ENCODE results near the gene ZSWIM3.
A peak's percentile ranks its signal among the peaks of the same experiment; 100 is the strongest.
"Not testable (repeated sequence)": the region's sequence is repeated elsewhere in the genome, so short reads cannot be mapped to it uniquely, and the experiment has no call there.

ZSWIM3 gene

DNA sequence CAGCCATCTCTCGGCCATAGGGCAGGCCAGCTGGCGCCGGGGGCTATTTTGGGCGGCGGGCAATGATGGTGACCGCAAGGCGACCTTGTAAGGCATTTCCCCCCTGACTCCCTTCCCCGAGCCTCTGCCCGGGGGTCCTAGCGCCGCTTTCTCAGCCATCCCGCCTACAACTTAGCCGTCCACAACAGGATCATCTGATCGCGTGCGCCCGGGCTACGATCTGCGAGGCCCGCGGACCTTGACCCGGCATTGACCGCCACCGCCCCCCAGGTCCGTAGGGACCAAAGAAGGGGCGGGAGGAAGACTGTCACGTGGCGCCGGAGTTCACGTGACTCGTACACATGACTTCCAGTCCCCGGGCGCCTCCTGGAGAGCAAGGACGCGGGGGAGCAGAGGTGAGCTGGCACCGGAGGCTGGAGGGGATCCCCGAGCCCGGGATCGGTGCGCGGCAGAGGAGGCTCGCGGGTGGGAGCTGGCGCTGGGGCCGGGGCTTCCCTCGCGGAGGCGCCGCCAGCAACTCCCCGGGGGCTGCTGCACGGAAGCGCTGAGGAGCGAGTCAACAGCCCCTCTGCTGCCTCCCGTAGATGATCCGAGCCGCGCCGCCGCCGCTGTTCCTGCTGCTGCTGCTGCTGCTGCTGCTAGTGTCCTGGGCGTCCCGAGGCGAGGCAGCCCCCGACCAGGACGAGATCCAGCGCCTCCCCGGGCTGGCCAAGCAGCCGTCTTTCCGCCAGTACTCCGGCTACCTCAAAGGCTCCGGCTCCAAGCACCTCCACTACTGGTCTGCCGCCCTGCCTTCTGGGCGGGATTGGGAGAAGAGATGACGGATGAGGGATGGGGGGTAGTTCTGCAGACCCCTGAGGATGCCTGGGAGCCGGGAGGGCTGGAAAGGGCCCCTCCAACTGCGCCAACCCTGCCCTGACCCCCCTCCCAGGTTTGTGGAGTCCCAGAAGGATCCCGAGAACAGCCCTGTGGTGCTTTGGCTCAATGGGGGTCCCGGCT is 33.9 kb downstream of the ZSWIM3 start, which contains the start of the genes CTSA and NEURL2:
TSS of gene CTSA (plus strand) at position 351 of the 999 bp plus-strand sequence. CDS start at position 585, 234 bp downstream.
TSS of gene NEURL2 (minus strand) at position 224 of the 999 bp plus-strand sequence. CDS start at position 7, 217 bp downstream.
- DNase-seq = peak; percentile 88

DNA sequence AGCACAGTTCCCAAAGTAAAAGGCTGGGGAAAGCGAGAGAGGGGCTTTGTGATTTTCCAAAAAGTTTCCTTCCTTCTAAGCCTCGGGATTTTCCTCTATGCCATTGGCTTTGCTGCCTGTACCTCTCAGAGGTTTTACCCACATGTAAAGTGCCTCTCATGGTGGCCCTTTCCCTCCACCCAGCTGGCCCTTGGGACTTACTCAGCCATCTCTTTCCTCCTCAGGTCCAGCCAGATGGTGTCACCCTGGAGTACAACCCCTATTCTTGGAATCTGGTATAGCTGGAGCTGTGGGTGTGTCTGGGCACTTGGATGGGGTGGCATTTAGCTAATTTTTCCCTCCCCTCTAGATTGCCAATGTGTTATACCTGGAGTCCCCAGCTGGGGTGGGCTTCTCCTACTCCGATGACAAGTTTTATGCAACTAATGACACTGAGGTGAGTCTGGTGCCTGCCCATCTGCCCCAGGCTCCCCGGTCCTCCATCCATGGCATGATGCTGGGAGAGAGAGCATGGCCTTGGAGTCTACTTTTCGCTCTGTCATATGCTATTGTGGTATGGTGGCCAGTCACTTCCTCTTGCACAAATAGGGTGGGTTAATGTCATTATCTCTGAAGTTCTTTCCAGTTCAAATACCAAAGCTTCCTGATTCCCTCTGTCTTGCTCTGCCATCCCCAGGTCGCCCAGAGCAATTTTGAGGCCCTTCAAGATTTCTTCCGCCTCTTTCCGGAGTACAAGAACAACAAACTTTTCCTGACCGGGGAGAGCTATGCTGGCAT is 34.8 kb downstream of the ZSWIM3 start:
- peak; percentile 5 for DNase-seq

DNA sequence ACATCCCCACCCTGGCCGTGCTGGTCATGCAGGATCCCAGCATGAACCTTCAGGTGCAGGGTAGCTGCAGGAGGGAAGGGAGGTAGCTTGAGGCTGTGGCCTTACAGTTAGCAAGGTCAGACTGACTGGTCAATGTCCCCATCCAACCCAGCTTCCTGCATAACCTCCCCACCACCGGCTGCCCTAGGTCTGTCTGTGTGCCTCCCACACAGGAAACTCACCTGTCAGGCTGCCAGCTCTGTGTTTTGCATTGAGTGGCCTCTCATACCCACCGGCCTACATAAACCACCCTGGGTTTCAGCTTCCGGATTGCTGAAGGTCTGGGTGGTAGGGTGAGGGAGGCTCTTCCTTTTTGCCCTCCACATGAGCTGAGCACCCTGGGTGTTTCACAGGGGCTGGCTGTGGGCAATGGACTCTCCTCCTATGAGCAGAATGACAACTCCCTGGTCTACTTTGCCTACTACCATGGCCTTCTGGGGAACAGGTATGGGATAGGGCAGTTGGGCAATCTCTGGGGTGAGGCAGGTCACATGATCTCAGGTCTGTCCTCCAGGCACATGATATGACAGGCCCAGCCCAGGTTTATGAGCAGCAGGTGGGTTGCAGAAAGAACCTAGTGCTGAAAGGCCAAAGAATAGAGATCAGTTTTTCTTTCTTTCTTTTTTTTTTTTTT is 35.5 kb downstream of the ZSWIM3 start:
- no peak for DNase-seq

DNA sequence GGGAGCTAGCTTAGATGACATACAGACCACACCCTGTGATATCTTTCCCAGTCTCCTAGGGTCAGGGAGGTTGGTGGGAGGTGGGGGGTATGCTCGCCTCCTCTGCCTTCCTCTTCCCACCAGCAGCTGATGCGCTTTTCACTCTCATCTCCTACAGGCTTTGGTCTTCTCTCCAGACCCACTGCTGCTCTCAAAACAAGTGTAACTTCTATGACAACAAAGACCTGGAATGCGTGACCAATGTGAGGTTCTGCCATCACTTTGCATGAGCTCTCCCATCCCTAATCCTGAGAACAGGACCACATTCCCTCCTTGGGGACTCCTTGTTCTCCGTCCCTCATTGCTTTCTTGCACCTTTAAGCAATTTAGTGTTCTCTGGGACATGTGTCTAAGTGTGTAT is 36.4 kb downstream of the ZSWIM3 start:
- DNase-seq = no peak

DNA sequence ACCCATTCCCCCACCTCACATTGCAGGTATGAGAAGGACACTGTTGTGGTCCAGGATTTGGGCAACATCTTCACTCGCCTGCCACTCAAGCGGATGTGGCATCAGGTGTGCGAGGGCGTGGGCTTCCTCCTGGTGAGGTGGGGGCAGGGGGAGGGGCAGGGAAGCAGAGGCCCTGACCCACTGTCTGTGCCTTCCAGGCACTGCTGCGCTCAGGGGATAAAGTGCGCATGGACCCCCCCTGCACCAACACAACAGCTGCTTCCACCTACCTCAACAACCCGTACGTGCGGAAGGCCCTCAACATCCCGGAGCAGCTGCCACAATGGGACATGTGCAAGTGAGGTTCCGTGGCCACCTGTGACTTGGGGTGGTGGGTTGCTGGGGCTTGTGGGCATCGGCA is 37.4 kb downstream of the ZSWIM3 start:
- no peak for DNase-seq

DNA sequence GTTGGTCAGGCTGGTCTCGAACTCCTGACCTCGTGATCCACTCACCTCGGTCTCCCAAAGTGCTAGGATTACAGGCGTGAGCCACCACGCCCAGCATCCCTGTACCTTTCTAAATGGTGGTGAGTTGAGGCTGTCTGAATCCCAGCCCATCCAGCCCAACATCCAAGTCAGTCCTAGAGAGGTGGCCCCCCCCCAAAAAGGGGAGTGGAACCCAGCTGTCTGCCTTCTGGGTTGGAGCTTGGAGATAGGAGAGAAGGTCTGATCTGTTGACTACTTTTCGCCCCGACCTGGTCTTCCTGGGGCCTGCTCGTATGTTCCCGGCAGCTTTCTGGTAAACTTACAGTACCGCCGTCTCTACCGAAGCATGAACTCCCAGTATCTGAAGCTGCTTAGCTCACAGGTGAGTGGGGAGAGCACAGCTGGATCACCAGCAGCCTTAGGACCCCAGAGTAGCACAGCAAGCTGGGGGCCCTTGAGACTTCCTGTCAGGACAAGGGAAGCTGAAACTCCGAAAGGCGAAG is 39.3 kb downstream of the ZSWIM3 start:
- no peak for DNase-seq

DNA sequence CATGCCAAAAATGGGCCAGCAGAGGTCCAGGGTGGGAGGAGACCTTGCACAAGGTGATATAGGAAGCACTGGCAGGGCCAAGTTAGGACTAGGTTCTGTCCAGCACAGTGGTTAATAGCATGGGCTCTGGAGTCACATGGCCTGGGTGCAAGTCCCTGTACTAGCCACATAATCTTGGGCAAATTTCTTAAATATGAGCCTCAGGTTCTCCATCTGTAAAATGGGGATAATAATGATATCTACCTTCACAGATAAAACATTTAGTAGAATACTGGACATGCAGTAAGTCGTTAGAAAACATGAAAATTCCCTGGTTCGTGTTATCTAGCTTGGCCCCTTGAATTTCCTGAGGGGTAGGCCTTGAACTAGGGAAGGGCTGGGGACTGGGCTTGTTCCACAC is 39.9 kb downstream of the ZSWIM3 start:
- DNase-seq = no peak

DNA sequence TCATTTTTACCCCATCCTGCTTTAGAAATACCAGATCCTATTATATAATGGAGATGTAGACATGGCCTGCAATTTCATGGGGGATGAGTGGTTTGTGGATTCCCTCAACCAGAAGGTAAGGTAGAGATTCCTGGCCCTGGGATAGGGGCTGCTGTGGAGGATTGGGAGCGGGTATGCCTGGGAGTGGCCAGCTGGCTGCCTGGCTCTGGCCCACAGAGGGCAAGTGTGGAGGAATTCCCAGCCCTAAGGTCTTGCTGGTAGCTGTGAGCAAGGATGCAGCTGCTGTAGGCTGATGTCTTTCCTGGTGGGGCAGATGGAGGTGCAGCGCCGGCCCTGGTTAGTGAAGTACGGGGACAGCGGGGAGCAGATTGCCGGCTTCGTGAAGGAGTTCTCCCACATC is 40.3 kb downstream of the ZSWIM3 start:
- DNase-seq = no peak

DNA sequence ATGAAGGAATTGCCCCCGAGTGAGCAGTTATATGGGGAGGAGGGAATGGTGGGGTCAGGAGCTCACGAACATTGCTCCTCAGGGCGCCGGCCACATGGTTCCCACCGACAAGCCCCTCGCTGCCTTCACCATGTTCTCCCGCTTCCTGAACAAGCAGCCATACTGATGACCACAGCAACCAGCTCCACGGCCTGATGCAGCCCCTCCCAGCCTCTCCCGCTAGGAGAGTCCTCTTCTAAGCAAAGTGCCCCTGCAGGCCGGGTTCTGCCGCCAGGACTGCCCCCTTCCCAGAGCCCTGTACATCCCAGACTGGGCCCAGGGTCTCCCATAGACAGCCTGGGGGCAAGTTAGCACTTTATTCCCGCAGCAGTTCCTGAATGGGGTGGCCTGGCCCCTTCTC is 40.9 kb downstream of the ZSWIM3 start:
- no peak for DNase-seq

DNA sequence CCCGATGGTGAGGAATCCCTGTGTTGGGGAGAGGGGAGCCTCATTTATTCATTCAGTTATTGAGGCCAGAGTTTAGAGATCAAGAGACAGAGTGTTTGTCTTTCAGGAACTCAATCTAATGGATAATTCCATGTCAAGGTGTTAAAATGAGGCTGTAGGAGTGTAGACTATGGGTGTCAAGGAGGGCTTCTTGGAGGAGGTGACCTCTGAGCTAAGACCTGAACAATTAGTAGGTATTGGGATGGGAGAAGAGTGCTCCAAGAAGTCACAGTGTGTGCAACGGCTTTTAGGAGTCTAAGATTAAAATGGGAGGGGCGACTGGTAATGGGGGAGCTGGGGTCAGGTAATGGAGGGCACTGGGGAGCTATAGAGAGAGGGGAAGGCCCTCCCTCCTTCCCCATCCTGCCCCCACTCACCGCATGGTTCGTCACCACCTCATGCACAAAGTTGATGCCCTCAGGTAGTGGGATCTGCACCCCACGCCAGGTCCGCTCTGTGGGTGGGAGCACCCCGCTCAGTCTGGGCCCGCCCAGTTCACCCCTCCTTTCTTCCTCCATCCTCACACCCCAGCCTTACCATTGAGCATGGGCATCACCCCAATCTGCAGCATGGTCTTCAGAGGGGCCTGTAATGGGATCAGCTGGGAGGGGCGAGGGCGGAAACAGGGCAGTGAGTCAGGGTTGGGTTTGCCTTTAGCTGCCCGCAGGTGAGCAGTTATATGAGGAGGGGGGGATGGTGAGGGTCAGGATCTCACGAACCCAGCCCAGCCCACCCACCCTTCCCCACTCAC is 41.8 kb downstream of the ZSWIM3 start:
- no peak for DNase-seq

DNA sequence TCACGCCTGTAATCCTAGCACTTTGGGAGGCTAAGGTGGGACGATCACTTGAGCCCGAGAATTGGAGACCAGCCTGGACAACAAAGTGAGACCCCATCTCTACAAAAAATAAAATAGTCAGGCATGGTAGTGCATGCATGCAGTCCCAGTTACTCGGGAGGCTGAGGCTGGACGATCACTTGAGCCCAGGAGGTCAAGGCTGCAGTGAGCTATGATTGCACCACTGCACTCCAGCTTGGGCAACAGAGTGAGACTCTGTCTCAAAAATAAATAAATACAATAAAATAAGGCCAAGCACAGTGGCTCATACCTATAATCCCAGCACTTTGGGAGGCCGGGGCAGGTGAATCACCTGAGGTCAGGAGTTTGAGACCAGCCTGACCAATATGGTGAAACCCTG is 43.9 kb downstream of the ZSWIM3 start:
- DNase-seq = not testable (repeated sequence)

DNA sequence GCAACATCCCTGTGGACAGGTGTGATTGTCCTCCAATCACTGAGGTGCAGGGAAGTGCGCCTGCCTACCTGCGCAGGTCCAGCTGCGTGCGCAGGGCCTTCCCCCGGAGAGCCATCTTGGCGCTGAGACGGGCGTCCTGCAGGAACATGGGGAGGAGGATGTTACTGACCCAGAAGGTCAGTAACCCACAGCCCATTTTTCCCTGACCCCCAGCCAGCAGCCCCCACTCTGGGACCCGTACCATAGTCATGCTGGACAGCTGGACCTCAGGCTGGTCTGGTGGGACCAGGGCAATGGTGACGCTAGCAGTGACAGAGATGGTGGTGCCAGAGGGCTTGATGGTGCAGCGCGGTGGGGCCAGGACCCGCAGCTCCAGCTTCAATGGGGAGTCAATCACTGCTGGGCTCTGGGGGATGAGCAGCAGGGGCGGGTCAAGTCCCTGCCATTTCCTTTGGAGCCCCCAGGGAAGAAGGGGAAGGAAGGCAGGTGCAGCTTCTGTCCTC is 44.8 kb downstream of the ZSWIM3 start:
- DNase-seq = no peak

DNA sequence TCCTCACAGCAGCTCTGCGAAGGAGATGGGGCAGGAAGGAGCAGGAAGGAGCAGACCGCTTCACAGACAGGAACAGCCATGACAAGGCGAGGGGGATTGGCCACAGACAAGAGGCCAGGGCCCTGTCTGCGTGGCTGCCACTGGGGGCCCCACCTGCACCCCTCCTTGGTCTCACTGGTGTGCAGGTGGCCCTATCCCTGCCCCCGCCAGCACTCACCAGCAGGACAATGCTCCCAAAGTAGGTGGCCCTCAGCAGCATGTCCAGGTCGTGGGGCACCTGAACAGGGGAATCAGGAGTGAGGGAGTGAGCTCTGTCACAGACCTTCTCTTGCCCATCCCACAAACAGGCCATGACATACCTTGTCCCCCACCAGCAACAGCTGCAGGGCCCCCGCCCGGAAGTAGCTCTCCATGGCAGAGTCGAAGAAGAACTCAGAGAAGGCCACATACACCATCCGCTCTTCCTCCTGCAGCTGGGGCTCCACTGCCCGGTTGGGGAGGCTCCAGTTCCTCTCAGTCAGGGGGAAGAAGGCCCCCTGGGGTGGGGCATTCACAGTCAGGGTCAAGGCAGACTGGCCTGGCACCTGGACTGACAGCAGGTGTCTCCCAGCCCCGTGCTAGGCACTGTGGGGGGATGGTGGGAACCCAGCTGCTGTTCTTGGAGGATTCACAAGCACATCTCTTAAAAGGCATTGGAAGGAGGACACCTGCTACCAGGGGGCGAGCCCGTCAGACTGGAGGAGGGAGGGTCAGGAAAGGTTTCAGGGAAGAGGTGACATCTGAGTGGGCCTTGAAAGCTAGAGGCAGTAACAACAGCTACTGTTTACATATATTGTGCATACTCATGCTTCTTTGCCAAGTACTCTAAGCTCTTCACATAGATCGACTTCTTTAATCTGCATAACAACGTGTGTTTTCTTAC is 47.4 kb downstream of the ZSWIM3 start:
- no peak for DNase-seq

DNA sequence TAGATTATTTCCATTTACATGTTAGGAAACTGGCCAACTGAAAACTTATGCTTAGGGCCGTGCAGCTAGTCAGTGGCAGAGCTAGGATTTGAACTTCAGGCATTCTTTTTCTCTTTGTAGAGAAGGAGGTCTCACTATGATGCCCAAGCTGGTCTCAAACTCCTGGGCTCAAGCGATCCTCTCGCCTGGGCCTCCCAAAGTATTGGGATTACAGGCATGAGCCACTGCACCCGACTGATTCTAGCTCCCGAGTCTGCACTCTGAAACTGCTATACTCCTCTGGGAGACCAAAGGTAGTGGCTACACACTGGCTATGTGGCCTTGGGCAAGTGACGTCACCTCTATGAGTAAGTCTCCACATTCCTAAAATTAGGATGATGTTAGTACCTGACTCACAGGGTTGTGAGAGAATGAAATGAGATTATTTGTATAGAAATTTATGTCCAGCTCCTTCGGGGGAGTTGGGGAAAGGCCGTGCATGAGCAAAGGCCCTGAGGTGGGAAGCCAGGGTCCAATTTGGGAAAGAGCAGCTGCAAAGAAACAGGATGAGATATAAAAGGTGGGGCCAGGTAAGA is 48.2 kb downstream of the ZSWIM3 start:
- DNase-seq = no peak

DNA sequence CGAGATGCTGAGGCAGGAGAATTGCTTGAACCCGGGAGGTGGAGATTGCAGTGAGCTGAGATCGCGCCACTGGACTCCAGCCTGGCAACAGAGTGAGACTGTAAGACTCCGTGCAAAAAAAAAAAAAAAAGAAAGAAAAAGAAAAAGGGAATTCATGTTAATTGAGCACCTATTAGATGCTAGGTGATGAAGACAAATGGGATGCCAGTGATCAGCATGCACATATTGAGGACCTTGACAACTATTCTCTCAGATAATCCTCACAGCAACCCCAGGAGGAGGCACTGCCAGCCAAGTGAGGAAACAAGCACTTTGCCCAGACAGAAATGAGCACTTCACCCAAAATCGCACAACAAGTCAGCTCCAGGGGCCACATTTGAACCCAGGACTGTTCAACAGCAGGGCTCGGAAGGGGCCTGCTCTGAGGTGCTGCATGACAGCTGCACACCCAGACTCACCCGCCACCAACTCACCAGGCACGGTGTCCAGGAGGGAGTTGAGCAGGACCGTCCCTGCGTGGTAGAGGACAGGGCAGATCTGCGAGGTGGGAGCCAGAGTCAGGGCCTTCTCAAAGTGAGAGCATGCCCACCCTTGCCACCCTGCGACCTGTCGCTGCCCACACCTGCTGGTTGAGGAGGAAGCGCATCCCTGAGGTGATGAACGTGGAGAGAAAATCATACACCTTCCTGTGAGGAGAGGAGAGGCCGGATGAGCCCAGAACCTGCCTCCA is 50.0 kb downstream of the ZSWIM3 start:
- DNase-seq = no peak

DNA sequence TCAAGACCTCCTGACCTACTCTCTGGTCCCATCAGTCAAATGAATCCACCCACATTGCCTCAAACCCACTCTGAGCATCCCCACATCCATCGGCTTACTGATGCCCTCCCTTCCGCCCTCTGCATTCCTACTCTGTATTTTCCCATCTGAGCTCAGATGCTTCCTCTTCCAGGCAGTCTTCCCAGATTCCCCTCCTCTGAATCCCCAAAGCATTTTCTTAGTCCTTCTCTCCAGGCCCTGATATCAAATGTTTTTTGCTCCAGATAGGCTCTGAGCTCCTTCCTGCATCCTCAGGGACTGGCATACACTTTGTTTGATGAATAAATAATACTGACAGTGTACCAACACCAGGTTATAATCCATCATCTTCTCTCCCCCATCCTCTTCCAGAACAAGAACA is 50.7 kb downstream of the ZSWIM3 start:
- DNase-seq = no peak

DNA sequence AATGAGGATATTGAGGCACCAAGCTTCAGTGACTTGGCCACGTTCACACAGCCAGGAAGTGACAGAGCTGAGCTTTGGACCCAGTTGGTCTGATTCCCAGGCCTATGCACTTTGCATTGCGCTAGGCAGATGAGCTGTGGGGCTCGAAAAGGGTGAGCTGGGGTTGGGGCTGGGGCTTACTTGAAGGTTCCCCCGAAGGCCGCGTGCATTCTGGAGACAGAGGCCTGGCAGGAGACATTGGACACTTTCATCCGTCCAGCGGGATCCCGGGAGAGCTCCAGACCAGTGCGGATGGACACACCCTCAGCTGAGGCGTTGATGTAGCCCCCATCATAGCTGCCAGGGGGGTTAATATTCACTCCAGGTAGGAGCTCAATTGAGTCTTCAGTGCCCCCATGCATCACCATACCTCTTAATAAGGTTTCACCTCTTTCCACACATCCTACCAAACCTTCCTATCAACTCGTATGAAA is 52.0 kb downstream of the ZSWIM3 start:
- DNase-seq = no peak

DNA sequence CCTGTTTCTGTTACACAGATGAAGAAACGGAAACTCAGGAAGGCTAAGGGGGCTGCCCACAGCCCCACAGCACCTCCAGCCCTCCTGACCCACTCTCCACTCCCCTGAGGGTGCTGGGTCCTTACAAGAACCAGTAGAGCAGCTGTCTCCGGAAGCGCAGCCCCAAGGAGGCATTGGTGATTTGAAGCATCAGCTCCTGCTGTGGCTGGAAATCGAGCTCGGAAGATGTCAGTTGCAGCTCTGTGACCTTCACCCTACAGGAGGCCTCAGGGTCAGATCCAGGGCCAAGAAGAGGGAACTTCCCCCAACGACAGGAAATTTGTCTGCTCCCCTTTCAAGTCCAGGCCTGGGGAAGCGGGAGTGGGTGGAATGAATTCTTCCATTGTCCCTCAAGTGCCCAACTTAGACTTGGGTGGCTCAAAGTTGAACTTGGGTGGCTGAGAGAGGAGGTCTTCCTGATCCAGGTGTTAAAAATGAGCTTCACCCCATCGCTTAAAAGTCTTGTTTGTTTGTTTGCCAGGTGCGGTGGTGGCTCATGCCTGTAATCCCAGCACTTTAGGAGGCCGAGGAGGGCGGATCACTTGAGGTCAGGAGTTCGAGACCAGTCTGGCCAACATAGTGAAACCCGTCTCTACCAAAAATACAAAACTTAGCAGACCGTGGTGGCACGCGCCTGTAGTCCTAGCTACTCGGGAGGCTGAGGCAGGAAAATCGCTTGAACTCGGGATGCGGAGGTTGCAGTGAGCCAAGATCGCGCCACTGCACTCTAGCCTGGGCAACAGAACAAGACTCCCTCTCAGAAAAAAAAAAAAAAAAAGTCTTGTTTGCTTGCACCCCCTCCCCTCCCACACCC is 52.6 kb downstream of the ZSWIM3 start:
- DNase-seq = no peak

Data from NCI-H69 (cell line).